Measurements from ENCODE around the gene MLN. TPM values are rescaled to one million over a fixed set of nuclear protein-coding genes. Genes with fewer than 3 reads are reported as not detected.

The MLN gene
- total RNA-seq, 4 donors from 2014 or later: not detected

GRCh38 chr6:33849500-33850075 lies 45.8 kb upstream of the MLN start:
- Histone ChIP-seq H3K27ac (no peak overlapping the region), H3K4me3 (no peak overlapping the region), H3K27me3 (peaks cover 36% of the 10 kb centered on the region), H3K9me3 (no peaks in the 10 kb centered on the region), H3K36me3 (no peaks in the 10 kb centered on the region), H3K4me1 (no peaks in the 10 kb centered on the region)
- 84% methylated on average over 7 of the region's 9 CpGs for WGBS
- no peak for DNase-seq (ENCODE audit: low spot score in 2 of 2)
- no peak for TF ChIP-seq CTCF (IDR thresholded peaks at IDR 0.05)

DNA sequence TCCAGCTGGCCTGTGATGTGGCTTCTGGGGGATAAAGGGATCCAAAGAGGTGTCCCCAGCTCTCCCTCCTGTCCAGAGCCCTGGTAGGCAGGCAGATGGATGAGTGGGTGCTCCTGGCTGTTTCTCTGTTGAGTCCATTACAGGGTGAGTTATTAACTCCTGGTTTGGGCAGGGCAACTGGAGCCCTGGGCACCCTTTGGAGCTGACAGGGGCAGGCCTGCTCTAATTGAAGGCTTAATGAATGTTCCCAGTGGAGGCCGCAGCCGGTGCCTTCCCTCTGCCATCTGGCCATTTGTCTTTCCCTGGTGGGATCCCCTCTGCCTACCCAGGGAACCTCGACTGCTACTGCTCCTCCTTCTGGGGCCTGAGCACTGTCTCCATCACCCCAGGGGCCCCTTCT lies 44.7 kb upstream of the MLN start:
- Histone ChIP-seq H3K4me3 (no peak overlapping the region), H3K4me1 (no peaks in the 10 kb centered on the region), H3K27me3 (peaks cover 28% of the 10 kb centered on the region), H3K36me3 (no peaks in the 10 kb centered on the region), H3K27ac (no peak overlapping the region), H3K9me3 (no peaks in the 10 kb centered on the region)
- no peak for DNase-seq (ENCODE audit: low spot score in 2 of 2)
- 78% methylated on average over 2 of the region's 3 CpGs for WGBS
- TF ChIP-seq POLR2A (IDR thresholded peaks at IDR 0.05) (no peak), POLR2AphosphoS5 (IDR thresholded peaks at IDR 0.05) (no peak), EP300 (IDR thresholded peaks at IDR 0.05) (no peak), CTCF (IDR thresholded peaks at IDR 0.05) (no peak)

DNA sequence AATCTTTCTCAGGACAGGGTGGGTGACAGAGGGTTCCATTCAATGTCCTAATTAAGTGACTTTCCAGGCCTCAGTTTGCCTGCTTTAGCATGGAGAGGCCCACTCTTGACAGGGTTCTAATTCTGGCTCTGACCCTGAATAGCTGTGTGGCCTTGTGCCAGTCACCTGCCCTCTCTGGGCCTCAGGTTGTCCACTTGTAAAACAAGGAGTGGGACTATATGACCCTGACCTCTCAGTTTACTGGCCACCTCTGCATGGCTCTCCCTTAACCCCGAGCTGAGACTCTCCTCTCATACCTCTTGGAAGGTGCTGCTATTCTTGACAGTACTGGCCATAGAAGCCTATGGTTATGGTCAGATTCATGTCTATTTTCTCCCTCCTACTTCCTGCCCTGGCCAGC lies 44.1 kb upstream of the MLN start:
- Histone ChIP-seq H3K4me1 (no peaks in the 10 kb centered on the region), H3K36me3 (no peaks in the 10 kb centered on the region), H3K9me3 (no peaks in the 10 kb centered on the region), H3K4me3 (no peak overlapping the region), H3K27ac (no peak overlapping the region), H3K27me3 (peaks cover 28% of the 10 kb centered on the region)
- no peak for DNase-seq (ENCODE audit: low spot score in 2 of 2)
- TF ChIP-seq POLR2AphosphoS5 (IDR thresholded peaks at IDR 0.05): no peak
- no peak for TF ChIP-seq POLR2A (IDR thresholded peaks at IDR 0.05)
- TF ChIP-seq EP300 (IDR thresholded peaks at IDR 0.05): no peak
- TF ChIP-seq CTCF (IDR thresholded peaks at IDR 0.05): no peak
- 94% methylated on average over 1 of the region's 1 CpG for WGBS

- Histone ChIP-seq H3K27me3 (peaks cover 26% of the 10 kb centered on the region), H3K27ac (no peak overlapping the region), H3K36me3 (no peaks in the 10 kb centered on the region), H3K4me3 (no peak overlapping the region), H3K4me1 (no peaks in the 10 kb centered on the region), H3K9me3 (no peaks in the 10 kb centered on the region)
- no peak for DNase-seq (ENCODE audit: low spot score in 2 of 2)
- WGBS: 95% methylated on average over 6 of the region's 6 CpGs
- TF ChIP-seq POLR2AphosphoS5 (IDR thresholded peaks at IDR 0.05) (no peak), POLR2A (IDR thresholded peaks at IDR 0.05) (no peak), EP300 (IDR thresholded peaks at IDR 0.05) (no peak), CTCF (IDR thresholded peaks at IDR 0.05) (no peak)
These were observed 43.3 kb upstream of the MLN start for GRCh38 chr6:33847078-33847477.

- Histone ChIP-seq H3K27me3 (peaks cover 18% of the 10 kb centered on the region), H3K36me3 (no peaks in the 10 kb centered on the region), H3K4me3 (no peak overlapping the region), H3K4me1 (no peaks in the 10 kb centered on the region), H3K9me3 (no peaks in the 10 kb centered on the region), H3K27ac (no peak overlapping the region)
- 70% methylated on average over 2 of the region's 2 CpGs for WGBS
- no peak for TF ChIP-seq EP300 (IDR thresholded peaks at IDR 0.05)
- no peak for TF ChIP-seq CTCF (IDR thresholded peaks at IDR 0.05)
- no peak for TF ChIP-seq POLR2AphosphoS5 (IDR thresholded peaks at IDR 0.05)
- no peak for TF ChIP-seq POLR2A (IDR thresholded peaks at IDR 0.05)
- DNase-seq (ENCODE audit: low spot score in 2 of 2): no peak
These were observed 42.4 kb upstream of the MLN start for GRCh38 chr6:33846226-33846625.

Data from suprapubic skin (tissue), 4 donors.